ENCODE measurements around the gene C4orf33. TPM values are rescaled to one million over a fixed set of nuclear protein-coding genes. Genes with fewer than 3 reads are reported as not detected.

Gene C4orf33
- total RNA-seq, 3 donors from 2014 or later: 11.1 to 29.3 (median 12.0) TPM

GRCh38 chr4:129138810-129139496 lies 43.0 kb downstream of the C4orf33 start:
- H3K27ac ChIP-seq: no peak overlapping the region
- no peaks in the 10 kb centered on the region for H3K9me3 ChIP-seq
- no peaks in the 10 kb centered on the region for H3K36me3 ChIP-seq
- H3K4me1 ChIP-seq: no peaks in the 10 kb centered on the region
- no peak overlapping the region for H3K4me3 ChIP-seq
- intact Hi-C loops (cut with DNase I; ENCODE audit: low total_unique reads): no loop called here
- TF ChIP-seq POLR2A (IDR thresholded peaks at IDR 0.05): no peak
- TF ChIP-seq POLR2AphosphoS5 (IDR thresholded peaks at IDR 0.05): no peak
- TF ChIP-seq, protein P1, sequence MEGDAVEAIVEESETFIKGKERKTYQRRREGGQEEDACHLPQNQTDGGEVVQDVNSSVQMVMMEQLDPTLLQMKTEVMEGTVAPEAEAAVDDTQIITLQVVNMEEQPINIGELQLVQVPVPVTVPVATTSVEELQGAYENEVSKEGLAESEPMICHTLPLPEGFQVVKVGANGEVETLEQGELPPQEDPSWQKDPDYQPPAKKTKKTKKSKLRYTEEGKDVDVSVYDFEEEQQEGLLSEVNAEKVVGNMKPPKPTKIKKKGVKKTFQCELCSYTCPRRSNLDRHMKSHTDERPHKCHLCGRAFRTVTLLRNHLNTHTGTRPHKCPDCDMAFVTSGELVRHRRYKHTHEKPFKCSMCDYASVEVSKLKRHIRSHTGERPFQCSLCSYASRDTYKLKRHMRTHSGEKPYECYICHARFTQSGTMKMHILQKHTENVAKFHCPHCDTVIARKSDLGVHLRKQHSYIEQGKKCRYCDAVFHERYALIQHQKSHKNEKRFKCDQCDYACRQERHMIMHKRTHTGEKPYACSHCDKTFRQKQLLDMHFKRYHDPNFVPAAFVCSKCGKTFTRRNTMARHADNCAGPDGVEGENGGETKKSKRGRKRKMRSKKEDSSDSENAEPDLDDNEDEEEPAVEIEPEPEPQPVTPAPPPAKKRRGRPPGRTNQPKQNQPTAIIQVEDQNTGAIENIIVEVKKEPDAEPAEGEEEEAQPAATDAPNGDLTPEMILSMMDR (IDR thresholded peaks at IDR 0.05): no peak
- H3K27me3 ChIP-seq: no peaks in the 10 kb centered on the region
- DNase-seq (ENCODE audit: low spot score in 2 of 2): no peak

GRCh38 chr4:129140521-129140920 lies 44.6 kb downstream of the C4orf33 start:
- intact Hi-C loops (cut with DNase I; ENCODE audit: low total_unique reads): no loop called here

GRCh38 chr4:129143359-129143758 lies 47.4 kb downstream of the C4orf33 start:
- Histone ChIP-seq H3K27me3 (no peaks in the 10 kb centered on the region), H3K9me3 (no peaks in the 10 kb centered on the region), H3K4me1 (no peaks in the 10 kb centered on the region), H3K36me3 (no peaks in the 10 kb centered on the region), H3K27ac (no peak overlapping the region), H3K4me3 (no peak overlapping the region)
- TF ChIP-seq POLR2AphosphoS5 (IDR thresholded peaks at IDR 0.05) (no peak), POLR2A (IDR thresholded peaks at IDR 0.05) (no peak)
- TF ChIP-seq, protein P1 (IDR thresholded peaks at IDR 0.05): no peak
- intact Hi-C loops (cut with DNase I; ENCODE audit: low total_unique reads): no loop called here
- DNase-seq (ENCODE audit: low spot score in 2 of 2): no peak

More at GRCh38 chr4:129140521-129140920, 44.6 kb downstream of the C4orf33 start:
- TF ChIP-seq, protein P1 (IDR thresholded peaks at IDR 0.05): no peak
- no peak for TF ChIP-seq POLR2AphosphoS5 (IDR thresholded peaks at IDR 0.05)
- no peak for TF ChIP-seq POLR2A (IDR thresholded peaks at IDR 0.05)
- no peak for DNase-seq (ENCODE audit: low spot score in 2 of 2)
- no peaks in the 10 kb centered on the region for H3K9me3 ChIP-seq
- H3K27me3 ChIP-seq: no peaks in the 10 kb centered on the region
- H3K4me1 ChIP-seq: no peaks in the 10 kb centered on the region
- H3K27ac ChIP-seq: no peak overlapping the region
- no peak overlapping the region for H3K4me3 ChIP-seq
- H3K36me3 ChIP-seq: no peaks in the 10 kb centered on the region

DNA sequence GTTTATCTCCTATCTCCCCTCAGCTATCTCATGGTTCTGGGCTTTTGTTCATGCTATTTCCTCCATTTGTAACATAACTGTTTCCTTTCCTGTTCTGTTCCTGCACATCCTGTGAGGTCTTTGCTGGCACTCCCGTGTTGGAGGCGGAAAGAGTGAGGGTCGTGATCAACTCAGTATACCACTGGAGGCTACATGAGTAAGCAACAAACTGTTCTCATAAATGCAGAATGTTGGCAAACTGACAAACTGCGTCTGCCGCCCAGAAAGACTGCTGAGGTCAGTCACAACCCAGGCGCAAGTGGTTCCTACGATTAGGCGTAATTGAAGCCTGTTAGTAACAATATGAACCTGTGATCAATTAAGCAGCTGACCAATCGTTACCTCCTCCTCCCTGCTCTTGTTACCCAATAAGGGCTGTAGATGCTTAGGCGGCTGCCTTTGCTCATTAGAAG lies 48.8 kb downstream of the C4orf33 start:
- no peak overlapping the region for H3K4me3 ChIP-seq
- no peak overlapping the region for H3K27ac ChIP-seq
- H3K27me3 ChIP-seq: no peaks in the 10 kb centered on the region
- no peaks in the 10 kb centered on the region for H3K9me3 ChIP-seq
- TF ChIP-seq, protein P1 (IDR thresholded peaks at IDR 0.05): no peak
- TF ChIP-seq POLR2A (IDR thresholded peaks at IDR 0.05) (no peak), POLR2AphosphoS5 (IDR thresholded peaks at IDR 0.05) (no peak)
- no peaks in the 10 kb centered on the region for H3K4me1 ChIP-seq
- no peaks in the 10 kb centered on the region for H3K36me3 ChIP-seq
- intact Hi-C loops (cut with DNase I; ENCODE audit: low total_unique reads): no loop called here
- no peak for DNase-seq (ENCODE audit: low spot score in 2 of 2)

DNA sequence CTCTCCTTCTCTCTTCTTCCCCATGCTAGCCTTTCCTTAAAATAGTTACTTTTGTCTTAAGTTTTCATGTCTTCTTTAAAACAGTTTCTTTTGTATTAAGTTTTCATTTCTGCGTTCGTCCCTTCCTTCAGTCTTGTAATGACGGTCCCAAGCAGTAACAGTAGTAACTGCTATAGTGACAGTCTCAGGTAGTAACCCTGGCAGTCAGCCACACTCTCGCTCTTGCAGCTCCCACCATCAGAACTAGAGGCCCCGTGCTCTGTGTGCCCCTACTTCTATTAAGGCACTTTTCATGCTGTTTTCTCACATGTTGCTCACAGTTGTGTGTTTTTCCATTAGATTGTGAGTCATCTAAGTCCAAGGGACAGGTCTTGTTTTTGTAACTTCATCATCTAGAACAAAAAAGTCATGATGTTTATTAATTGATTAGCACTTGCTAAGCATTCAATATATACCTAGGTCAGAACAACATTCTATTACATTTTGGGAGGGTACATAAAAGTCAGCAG lies 49.3 kb downstream of the C4orf33 start:
- Histone ChIP-seq H3K27ac (no peak overlapping the region), H3K4me3 (no peak overlapping the region), H3K4me1 (no peaks in the 10 kb centered on the region), H3K27me3 (no peaks in the 10 kb centered on the region), H3K9me3 (no peaks in the 10 kb centered on the region), H3K36me3 (no peaks in the 10 kb centered on the region)
- no peak for TF ChIP-seq POLR2A (IDR thresholded peaks at IDR 0.05)
- TF ChIP-seq, protein P1 (IDR thresholded peaks at IDR 0.05): no peak
- no peak for TF ChIP-seq POLR2AphosphoS5 (IDR thresholded peaks at IDR 0.05)
- no peak for DNase-seq (ENCODE audit: low spot score in 2 of 2)
- intact Hi-C loops (cut with DNase I; ENCODE audit: low total_unique reads): no loop called here

Measured in breast epithelium (tissue), 4 donors.